Fibroblast of skin of right quadriceps (primary cell): Measurements from ENCODE around the gene GCFC2.
"Not testable (repeated sequence)": the region's sequence is repeated elsewhere in the genome, so short reads cannot be mapped to it uniquely, and the experiment has no call there.

Source experiments
- DNase-seq: peaks from one replicate; pipeline ENCODE4 v3.0.0-alpha.2; 2013

The GCFC2 gene

GRCh38 chr2:75710577-75711253 lies at the start of gene GCFC2:
Gene GCFC2 (minus strand): TSS chr2:75710915. CDS start chr2:75710855, 60 bp downstream.
- DNase-seq: peak; percentile 86

- no peak for DNase-seq
Measured at GRCh38 chr2:75752828-75753227, 42.1 kb upstream of the GCFC2 start.

DNA sequence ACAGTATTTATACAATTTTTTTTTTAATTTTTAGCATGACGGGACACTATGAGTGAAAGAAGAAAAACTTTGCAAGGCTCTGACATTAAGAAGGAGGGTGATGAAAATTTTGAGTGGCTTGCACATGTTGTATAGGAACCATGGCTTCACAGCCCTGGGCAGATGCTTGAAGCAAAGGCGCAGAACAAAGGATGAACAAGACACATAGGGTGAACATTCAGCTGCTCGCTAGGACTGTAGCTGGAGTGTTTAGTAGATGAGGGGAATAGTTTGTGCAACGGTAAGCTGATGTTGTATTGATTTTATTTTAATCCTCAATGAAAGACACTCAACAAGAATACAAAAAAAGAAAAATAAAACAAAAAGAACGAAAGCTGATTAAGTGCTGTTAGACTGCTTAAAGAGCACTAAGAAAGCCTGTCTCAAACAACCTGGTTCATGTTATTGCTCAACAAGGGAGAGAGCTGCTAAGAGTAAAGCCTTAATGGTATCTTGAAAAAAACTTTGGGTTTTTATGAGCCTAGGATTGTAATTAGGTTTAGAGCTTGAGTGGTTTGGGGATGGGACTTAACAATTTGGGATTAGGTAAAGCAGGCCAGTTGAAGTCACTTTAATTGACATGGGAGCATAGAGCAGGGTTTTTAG lies 41.2 kb upstream of the GCFC2 start:
- DNase-seq: no peak

- no peak for DNase-seq
Measured at GRCh38 chr2:75751360-75751759, 40.6 kb upstream of the GCFC2 start.

- no peak for DNase-seq
Measured at GRCh38 chr2:75737961-75738360, 27.2 kb upstream of the GCFC2 start.

DNA sequence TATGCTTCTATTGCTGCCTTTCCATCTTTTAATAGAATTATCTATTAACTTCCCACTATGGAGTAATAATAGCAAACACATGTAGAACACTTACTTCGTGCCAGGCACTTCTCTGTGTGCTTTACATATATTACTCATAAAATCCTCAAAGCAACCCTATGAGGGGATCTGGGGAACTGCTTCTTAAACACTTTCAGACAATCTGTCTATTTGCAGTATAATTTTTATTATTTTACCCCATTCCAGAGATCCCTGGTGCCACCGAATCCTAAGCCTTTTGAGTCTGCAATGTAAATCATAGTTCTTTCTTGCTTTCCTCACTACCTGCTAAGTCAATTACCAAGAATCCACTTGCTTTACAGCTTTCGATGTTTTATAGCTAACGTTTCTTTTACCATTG lies 25.6 kb upstream of the GCFC2 start:
- no peak for DNase-seq

DNA sequence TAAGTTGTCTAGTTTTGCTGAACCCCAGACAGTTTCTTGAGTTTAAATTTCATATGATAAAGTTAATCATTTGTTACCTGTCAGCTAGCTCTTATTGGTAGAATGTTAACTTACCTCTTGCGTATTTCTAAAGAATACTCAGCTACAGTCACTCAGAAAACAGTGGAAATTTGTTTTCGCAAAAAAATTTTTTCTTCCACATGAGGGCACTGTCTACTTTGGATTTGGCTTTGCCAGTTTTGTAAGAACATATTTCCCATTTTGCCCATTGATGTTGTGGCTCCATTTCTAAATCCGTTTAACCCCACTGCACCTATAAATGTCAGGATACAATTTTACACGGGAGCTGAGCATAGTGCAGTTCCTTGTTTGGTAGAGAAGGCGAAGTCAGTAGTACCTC lies 19.1 kb upstream of the GCFC2 start:
- DNase-seq: no peak

- DNase-seq: no peak
Measured at GRCh38 chr2:75728614-75729419, 18.1 kb upstream of the GCFC2 start.

- DNase-seq: no peak
Measured at GRCh38 chr2:75722687-75723086, 12.0 kb upstream of the GCFC2 start.

- no peak for DNase-seq
Measured at GRCh38 chr2:75720525-75720924, 9.8 kb upstream of the GCFC2 start.

- DNase-seq: no peak
Measured at GRCh38 chr2:75719616-75720015, 8.9 kb upstream of the GCFC2 start.

DNA sequence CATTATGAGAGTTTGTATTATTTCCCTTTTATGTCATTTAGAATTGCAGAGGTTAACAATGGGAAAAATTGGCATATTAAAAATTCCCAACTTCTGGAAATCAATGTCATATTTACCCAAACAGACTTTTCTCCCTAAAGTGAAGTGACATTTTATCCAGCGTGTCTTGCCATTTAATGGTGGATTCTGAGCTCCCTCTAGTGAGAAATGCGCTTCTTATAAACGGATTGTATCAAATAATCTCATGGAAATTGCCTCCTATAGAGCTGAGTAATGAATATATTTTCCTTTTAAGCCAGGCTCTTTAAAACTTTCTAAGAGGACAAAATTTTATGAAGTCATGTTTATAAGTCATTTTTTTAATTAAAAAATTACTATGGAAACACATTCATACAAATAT lies 5.7 kb upstream of the GCFC2 start:
- DNase-seq: no peak

DNA sequence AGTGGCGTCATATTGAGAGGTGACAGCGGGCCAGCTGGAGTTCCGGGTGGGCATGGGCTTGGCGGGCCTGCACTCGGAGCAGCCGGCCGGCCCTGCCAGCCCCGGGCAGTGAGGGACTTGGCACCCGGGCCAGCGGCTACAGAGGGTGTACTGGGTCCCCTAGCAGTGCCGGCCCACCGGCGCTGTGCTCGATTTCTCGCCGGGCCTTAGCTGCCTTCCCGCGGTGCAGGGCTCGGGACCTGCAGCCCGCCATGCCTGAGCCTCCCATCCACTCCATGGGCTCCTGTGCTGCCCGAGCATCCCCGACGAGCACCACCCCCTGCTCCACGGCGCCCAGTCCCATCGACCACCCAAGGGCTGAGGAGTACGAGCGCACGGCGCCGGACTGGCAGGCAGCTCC lies 875 bp upstream of the GCFC2 start:
- DNase-seq: not testable (repeated sequence)

- no peak for DNase-seq
Measured at GRCh38 chr2:75710220-75710576, 517 bp downstream of the GCFC2 start.

DNA sequence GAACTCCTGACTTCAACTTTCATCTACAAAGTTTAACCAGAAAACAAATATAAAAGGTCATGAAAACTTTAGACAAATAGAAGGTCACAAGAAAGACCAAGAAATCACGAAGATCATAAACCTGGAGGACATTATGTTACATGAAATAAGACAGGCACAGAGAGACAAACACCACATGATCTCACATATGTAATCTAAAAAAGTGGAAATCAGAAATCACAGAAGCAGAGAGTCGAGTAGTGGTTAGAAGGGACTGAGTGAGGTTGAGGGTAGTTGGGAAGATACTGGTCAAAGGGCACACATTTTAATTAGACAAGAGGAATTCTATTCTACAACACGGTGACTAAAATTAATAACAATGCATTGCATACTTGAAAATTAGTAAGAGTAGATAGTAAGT lies 1.4 kb downstream of the GCFC2 start:
- no peak for DNase-seq

- no peak for DNase-seq
Measured at GRCh38 chr2:75707901-75708300, 2.8 kb downstream of the GCFC2 start.

DNA sequence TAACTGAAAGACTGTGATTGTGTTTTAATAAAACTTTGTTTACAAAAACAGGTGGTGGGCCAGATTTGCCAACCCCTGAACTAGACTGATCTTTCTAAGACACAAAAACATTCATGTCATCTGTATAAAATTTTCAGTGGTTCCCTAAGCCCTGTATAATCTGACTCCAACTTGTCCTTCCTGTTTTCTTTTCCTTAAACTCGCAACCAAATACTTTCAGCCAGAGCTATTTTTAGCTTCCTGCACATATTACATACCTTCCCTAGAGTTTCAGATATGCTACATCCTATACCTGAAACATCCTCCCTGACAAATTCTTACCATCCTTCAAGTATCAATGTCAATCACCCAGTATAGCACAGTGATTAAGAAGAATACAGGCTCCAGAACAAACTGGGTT lies 4.8 kb downstream of the GCFC2 start:
- DNase-seq: peak; percentile 20

- no peak for DNase-seq
Measured at GRCh38 chr2:75703589-75704287, 7.0 kb downstream of the GCFC2 start.

DNA sequence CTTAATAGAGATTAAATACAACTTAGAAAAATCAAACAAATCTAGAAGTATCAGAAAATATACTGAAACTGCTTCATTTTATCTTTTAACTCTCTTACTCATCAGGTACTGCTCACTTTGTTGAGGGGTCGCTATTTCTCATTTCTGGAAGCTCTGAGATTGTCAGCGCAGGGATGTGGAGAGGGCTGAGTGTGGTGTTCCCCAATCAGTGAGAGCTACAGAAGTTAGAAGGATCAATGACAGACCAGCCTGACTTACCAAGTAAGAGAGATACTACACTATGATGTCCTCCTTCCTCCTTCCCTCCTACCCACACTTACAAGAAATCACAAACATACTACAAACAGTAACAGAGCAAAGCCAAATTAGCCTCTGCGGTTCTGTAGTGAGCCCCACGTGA lies 8.1 kb downstream of the GCFC2 start:
- DNase-seq: no peak

DNA sequence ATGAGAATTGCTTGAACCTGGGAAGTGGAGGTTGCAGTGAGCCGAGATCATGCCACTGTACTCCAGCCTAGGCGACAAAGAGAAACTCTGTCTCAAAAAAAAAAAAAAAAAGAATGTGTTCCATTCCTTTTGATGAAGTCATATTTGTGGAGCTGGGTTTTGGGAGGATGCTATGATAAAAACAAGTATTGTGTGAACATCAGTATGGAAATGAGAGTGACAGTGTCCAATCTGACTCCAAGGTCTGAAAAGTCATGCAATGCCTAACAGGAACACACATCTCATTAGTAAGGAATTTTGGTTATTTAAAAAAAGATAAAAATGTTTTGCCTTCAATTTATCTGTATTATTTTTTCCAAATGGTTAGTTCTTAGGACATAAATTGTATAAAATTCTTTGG lies 11.8 kb downstream of the GCFC2 start:
- DNase-seq: no peak

GRCh38 chr2:75688196-75688595 lies 22.5 kb downstream of the GCFC2 start:
- DNase-seq: no peak

DNA sequence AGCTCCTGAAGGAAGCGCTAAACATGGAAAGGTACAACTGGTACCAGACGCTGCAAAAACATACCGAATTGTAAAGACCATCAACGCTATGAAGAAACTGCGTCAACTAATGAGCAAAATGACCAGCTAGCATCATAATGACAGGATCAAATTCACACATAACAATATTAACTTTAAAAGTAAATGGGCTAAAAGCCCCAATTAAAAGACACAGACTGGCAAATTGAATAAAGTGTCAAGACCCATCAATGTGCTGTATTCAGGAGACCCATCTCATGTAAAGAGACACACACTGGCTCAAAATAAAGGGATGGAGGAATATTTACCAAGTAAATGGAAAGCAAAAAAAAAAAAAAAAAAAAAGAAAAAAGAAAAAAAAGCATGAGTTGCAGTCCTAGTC lies 27.3 kb downstream of the GCFC2 start:
- DNase-seq: not testable (repeated sequence)

DNA sequence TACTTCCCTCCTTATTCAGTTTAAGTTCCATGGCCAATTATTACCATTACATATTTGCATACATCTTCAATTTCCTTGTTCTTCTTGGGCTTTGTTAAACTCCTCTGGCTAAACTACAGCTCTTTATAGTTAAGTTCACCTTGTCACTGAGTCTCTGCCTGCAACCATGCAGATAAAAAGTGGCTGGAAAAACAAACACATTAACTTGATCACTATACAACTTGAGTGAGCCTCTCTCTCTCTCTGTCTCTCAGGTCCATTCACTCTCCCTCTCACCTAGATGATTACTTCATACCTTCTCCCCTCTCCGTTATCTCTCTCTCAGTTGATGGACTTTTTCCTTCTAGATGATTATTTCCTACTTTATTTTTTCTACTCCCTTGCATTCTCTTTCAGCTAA lies 30.3 kb downstream of the GCFC2 start:
- no peak for DNase-seq

DNA sequence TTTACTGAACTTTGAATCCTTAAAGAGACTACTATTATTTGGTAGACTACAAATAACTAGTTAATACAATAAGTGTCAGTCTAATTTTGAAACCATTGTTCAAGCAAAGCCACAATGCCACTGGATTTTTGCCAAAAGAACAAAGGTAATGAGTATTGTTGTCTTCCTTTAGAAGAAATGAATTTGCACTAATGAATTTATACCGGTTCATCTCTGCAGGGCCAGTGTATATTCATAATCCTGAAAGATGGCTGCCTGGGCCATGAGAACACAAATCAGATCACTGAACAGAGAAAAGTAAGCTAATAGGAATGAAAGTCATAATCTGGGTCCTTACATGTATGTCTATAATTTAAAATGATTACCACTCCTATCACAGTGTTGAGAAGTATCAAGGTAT lies 31.2 kb downstream of the GCFC2 start:
- no peak for DNase-seq
